OCI-M2 (cell line): ENCODE data around the gene KCNJ6.

Source experiments
- DNase-seq: peaks from one replicate; lab custom pipeline; 2025; ENCODE audit not compliant: unreplicated experiment; lab: John Stamatoyannopoulos, UW

The KCNJ6 gene

GRCh38 chr21:37868446-37869295 lies 47.6 kb downstream of the KCNJ6 start:
- no peak for DNase-seq

GRCh38 chr21:37866027-37866426 lies 50.2 kb downstream of the KCNJ6 start:
- DNase-seq = no peak

- DNase-seq = no peak
Observed at GRCh38 chr21:37865156-37865555, 51.1 kb downstream of the KCNJ6 start.

- DNase-seq = no peak
Observed at GRCh38 chr21:37863842-37864241, 52.4 kb downstream of the KCNJ6 start.

GRCh38 chr21:37862536-37862935 lies 53.7 kb downstream of the KCNJ6 start:
- DNase-seq = no peak

- no peak for DNase-seq
Observed at GRCh38 chr21:37861561-37861960, 54.7 kb downstream of the KCNJ6 start.

GRCh38 chr21:37860416-37860815 lies 55.8 kb downstream of the KCNJ6 start:
- no peak for DNase-seq

- no peak for DNase-seq
Observed at GRCh38 chr21:37855647-37856625, 60.3 kb downstream of the KCNJ6 start.

GRCh38 chr21:37855271-37855646 lies 61.0 kb downstream of the KCNJ6 start:
- no peak for DNase-seq

- DNase-seq = no peak
Observed at GRCh38 chr21:37849506-37850102, 66.7 kb downstream of the KCNJ6 start.

GRCh38 chr21:37848721-37849490 lies 67.4 kb downstream of the KCNJ6 start:
- no peak for DNase-seq

GRCh38 chr21:37845535-37845934 lies 70.7 kb downstream of the KCNJ6 start:
- DNase-seq = no peak

GRCh38 chr21:37843191-37843590 lies 73.1 kb downstream of the KCNJ6 start:
- no peak for DNase-seq

- no peak for DNase-seq
Observed at GRCh38 chr21:37842163-37842919, 73.9 kb downstream of the KCNJ6 start.

- no peak for DNase-seq
Observed at GRCh38 chr21:37837381-37837780, 78.9 kb downstream of the KCNJ6 start.

- DNase-seq = no peak
Observed at GRCh38 chr21:37835481-37835880, 80.8 kb downstream of the KCNJ6 start.

GRCh38 chr21:37833301-37833700 lies 83.0 kb downstream of the KCNJ6 start:
- DNase-seq = no peak

- DNase-seq = no peak
Observed at GRCh38 chr21:37829447-37829846, 86.8 kb downstream of the KCNJ6 start.

GRCh38 chr21:37828991-37829390 lies 87.3 kb downstream of the KCNJ6 start:
- no peak for DNase-seq

- DNase-seq = no peak
Observed at GRCh38 chr21:37828556-37828955, 87.7 kb downstream of the KCNJ6 start.
